Ovary (tissue), 9 donors: Measurements from ENCODE around the gene RGS13. TPM values are rescaled to one million over a fixed set of nuclear protein-coding genes. Genes with fewer than 3 reads are reported as not detected.

ENCODE experiments used
- DNase-seq, 5 donors: peaks; one replicate each; pipeline ENCODE4 v3.0.0-alpha.2; 2019 to 2020
- H3K27ac ChIP-seq, 2 donors: fragments of 200-600 bp; one replicate each; pipeline versions ENCODE4 v1.5.1 to v1.8.0; 2019 to 2022
- H3K27me3 ChIP-seq: fragments of 200-600 bp; one replicate; pipeline ENCODE4 v1.8.0; 2022
- H3K36me3 ChIP-seq: fragments of 200-600 bp; sonication (generic); one replicate; pipeline ENCODE4 v1.5.1; 2019
- H3K4me1 ChIP-seq: one replicate; pipeline ENCODE4 v1.8.1; 2013; ENCODE audit warnings: mild to moderate bottlenecking, moderate library complexity; ENCODE audit not compliant: insufficient read depth
- H3K4me3 ChIP-seq: fragments of 200-600 bp; sonication (generic); one replicate; pipeline ENCODE4 v1.5.1; 2017
- H3K9me3 ChIP-seq, 2 donors: fragments of 200-600 bp in 1 of 2; sonication (generic) in 1 of 2; one replicate each; pipeline versions ENCODE4 v1.5.1 to v1.8.1; 2013 to 2019; ENCODE audit warnings: mild to moderate bottlenecking in 1 of 2, moderate library complexity in 1 of 2
- EP300 ChIP-seq: sonication (generic); formaldehyde crosslinking; IDR thresholded peaks from one replicate; pipeline ENCODE4 v1.6.1; 2017; ENCODE audit warnings: antibody characterized with exemption
- POLR2A ChIP-seq: fragments of 450-650 bp; IDR thresholded peaks from one replicate; pipeline ENCODE4 v1.6.1; 2017; ENCODE audit warnings: antibody characterized with exemption, mild to moderate bottlenecking, moderate library complexity
- WGBS, 3 donors: extraction: QIAGEN DNeasy Blood & Tissue Kit in 1 of 3; methylation state at CpG; one replicate each; pipeline versions ENCODE4 v1.1.5 to v1.1.7; 2013 to 2017; 5-methylcytosine and 5-hydroxymethylcytosine counted together
- intact Hi-C, 4 donors: fragments of 100-400 bp; cut with DNase I; formaldehyde crosslinking; loops; one replicate each; pipeline versions ENCODE4 v1.11.0 to v1.15.1; 2022 to 2023
- polyA plus RNA-seq, 2 donors: library from polyadenylated mRNA; stranded (reverse); fragments of 200-250 nt in 1 of 2; fragments of 350-450 nt in 1 of 2; fragmentation: Illumina TruSeq in 1 of 2; extraction: RNeasy Lipid Tissue Mini Kit (QIAGEN cat#74804) in 1 of 2; gene quantifications; one replicate each; pipeline ENCODE4 v1.2.3, GENCODE V29; 2013 to 2014
- total RNA-seq, 7 donors: library from RNA; depleted of rRNA in 2 of 7; stranded (reverse); fragments of >200 nt in 2 of 7; fragmentation: NEBNext Ultra II Directional in 3 of 7; extraction: Animal tissue kit (Norgen Biotek cat#: 25700) in 3 of 7; gene quantifications; one replicate each; pipeline versions ENCODE4 v1.1.0 to v1.2.4, GENCODE V29; 2016 to 2023
- TF ChIP-seq, protein P1 (sequence below), 3 donors: fragments of 450-650 bp in 2 of 3; fragments of 200-600 bp in 1 of 3; IDR thresholded peaks; one replicate each; pipeline versions ENCODE4 v1.5.1 to v1.8.0; 2016 to 2022; ENCODE audit warnings: antibody characterized with exemption in 3 of 3, mild to moderate bottlenecking in 1 of 3
- donor health status: DM: no; HTN: no; CAD: no; lungs with moderate emphysema.
- donor health status: DM: no; HTN: no; CAD: no.
- donor health status: Bipolar disorder and iron deficiency.
- donor health status: DM: yes; HTN: yes; CAD: no.
- donor health status: DM: no; HTN: no; CAD: no.
- donor health status: DM: yes; HTN: yes; CAD: no.

Gene RGS13
- total and polyA plus RNA-seq, 9 donors = 0.12 to 0.78 (median 0.23) TPM; not detected in 5

DNA sequence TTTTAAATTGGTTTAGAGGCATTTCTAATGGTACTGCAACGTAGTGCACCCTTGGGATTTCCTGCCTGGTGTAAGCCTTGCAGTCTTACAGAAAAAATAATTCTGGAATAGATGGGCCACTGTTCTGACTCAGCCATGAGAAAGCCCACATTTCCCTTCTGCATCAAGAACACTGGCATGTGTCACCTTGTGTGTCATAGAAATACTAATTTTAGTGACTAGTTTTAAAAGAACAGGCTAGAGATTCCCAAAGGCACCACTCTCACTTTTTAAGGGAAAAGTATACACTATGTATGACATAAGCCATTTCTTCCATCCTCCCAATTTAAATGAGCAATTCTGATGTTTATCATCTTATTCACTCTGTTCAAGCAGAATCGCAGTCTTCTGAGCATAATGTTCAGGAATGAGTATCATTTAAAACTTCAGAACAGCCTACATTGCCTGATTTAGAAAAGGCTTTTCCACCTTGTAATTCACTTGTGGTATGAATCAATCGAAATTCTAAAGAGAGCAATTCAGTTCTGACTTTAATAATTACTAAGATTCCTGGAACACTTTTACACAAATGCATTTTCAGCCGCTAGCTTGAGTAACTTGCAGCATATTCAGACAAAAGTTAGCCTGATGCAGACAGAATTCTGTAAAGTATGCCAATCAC lies 18.8 kb downstream of the RGS13 start:
- no peak for DNase-seq

DNA sequence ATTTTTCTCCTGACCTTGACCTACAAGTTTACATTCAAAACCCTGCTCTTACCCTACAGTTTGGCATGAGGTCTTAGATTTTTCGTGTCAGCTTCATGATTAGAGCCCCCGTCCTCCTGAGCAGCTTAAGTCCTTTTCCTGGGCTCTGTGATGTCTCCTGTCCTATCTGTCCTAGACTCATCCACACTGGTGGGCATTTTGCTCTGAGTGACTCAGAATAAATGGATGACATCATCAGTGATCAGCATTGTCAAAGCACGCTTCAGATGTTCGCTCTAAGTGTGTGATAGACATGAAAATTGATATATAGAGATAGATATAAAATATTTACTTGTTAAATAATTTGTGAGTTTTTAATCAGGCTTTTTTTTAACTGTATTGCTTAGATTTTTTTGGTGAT lies 21.8 kb downstream of the RGS13 start:
- 78 to 86% (median 80%) methylated on average over 4 of the region's 4 CpGs for WGBS, 3 donors
- TF ChIP-seq EP300 (no peak), POLR2A (no peak)
- no peak for DNase-seq
- H3K4me3 ChIP-seq = no peak overlapping the region
- intact Hi-C loops = no loop called here
- no peaks in the 10 kb centered on the region for H3K36me3 ChIP-seq
- no peaks in the 10 kb centered on the region for H3K4me1 ChIP-seq
- H3K27me3 ChIP-seq = peaks cover 2% of the 10 kb centered on the region
- no peaks in the 10 kb centered on the region for H3K9me3 ChIP-seq
- H3K27ac ChIP-seq = no peak overlapping the region

More for the DNA sequence above, 18.8 kb downstream of the RGS13 start:
- H3K4me1 ChIP-seq = no peaks in the 10 kb centered on the region
- H3K4me3 ChIP-seq = no peak overlapping the region
- no peaks in the 10 kb centered on the region for H3K36me3 ChIP-seq
- no peaks in the 10 kb centered on the region for H3K9me3 ChIP-seq
- H3K27ac ChIP-seq = no peak overlapping the region
- no peaks in the 10 kb centered on the region for H3K27me3 ChIP-seq
- TF ChIP-seq POLR2A (no peak), EP300 (no peak)
- TF ChIP-seq, protein P1, sequence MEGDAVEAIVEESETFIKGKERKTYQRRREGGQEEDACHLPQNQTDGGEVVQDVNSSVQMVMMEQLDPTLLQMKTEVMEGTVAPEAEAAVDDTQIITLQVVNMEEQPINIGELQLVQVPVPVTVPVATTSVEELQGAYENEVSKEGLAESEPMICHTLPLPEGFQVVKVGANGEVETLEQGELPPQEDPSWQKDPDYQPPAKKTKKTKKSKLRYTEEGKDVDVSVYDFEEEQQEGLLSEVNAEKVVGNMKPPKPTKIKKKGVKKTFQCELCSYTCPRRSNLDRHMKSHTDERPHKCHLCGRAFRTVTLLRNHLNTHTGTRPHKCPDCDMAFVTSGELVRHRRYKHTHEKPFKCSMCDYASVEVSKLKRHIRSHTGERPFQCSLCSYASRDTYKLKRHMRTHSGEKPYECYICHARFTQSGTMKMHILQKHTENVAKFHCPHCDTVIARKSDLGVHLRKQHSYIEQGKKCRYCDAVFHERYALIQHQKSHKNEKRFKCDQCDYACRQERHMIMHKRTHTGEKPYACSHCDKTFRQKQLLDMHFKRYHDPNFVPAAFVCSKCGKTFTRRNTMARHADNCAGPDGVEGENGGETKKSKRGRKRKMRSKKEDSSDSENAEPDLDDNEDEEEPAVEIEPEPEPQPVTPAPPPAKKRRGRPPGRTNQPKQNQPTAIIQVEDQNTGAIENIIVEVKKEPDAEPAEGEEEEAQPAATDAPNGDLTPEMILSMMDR (IDR thresholded peaks at IDR 0.05) = no peak
- intact Hi-C loops = no loop called here
- 79 to 85% (median 83%) methylated on average over 4 of the region's 4 CpGs for WGBS, 3 donors

DNA sequence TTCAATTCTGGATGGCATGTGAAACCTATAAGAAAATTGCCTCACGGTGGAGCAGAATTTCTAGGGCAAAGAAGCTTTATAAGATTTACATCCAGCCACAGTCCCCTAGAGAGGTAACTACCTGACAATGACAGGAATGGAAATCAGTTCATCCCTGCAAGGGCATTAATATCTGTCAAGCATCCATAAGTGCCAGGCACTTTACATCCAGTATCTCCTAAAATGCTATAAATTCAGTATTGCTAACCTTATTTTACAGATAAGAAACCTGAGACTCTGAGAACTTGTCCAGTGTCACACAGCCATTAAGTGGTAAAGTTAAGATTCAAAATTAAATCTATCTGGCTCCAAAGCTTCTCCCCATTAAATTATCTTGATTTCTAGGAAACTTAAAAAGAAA lies 22.3 kb downstream of the RGS13 start:
- H3K36me3 ChIP-seq = no peaks in the 10 kb centered on the region
- TF ChIP-seq POLR2A (no peak), EP300 (no peak)
- TF ChIP-seq, protein P1 (IDR thresholded peaks at IDR 0.05) = no peak
- 91 to 98% (median 96%) methylated on average over 1 of the region's 1 CpG for WGBS, 3 donors
- no peak for DNase-seq
- intact Hi-C loops = no loop called here
- no peak overlapping the region for H3K4me3 ChIP-seq
- no peaks in the 10 kb centered on the region for H3K4me1 ChIP-seq
- H3K27ac ChIP-seq = no peak overlapping the region
- peaks cover 2% of the 10 kb centered on the region for H3K27me3 ChIP-seq
- no peaks in the 10 kb centered on the region for H3K9me3 ChIP-seq

DNA sequence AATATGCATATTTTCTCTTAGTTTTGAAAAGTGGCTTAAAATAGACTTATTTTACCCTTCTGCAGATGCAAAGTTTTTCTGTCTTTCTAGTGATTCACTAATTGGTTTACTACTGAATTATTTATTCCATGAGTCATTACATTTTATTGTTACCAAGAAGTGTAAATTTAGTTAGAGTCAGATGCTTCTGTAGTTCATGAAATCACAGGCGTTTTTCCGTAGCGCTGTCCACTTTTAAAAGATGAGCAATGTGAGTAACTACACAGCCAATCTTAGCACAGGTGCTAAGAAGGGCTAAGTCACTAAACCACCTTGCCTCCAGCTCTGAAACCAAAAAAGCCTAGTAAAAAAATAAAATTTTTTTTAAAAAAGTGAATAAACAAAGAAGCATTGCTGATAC lies 24.7 kb downstream of the RGS13 start:
- DNase-seq = no peak
- WGBS, 3 donors = 33 to 41% (median 37%) methylated on average over 3 of the region's 3 CpGs
- TF ChIP-seq EP300 = no peak
- no peak for TF ChIP-seq POLR2A
- TF ChIP-seq, protein P1 (IDR thresholded peaks at IDR 0.05) = no peak
- Histone ChIP-seq H3K4me1 (no peaks in the 10 kb centered on the region), H3K4me3 (no peak overlapping the region), H3K27ac (no peak overlapping the region), H3K9me3 (no peaks in the 10 kb centered on the region), H3K36me3 (no peaks in the 10 kb centered on the region), H3K27me3 (peaks cover 2% of the 10 kb centered on the region)
- intact Hi-C loops = no loop called here

DNA sequence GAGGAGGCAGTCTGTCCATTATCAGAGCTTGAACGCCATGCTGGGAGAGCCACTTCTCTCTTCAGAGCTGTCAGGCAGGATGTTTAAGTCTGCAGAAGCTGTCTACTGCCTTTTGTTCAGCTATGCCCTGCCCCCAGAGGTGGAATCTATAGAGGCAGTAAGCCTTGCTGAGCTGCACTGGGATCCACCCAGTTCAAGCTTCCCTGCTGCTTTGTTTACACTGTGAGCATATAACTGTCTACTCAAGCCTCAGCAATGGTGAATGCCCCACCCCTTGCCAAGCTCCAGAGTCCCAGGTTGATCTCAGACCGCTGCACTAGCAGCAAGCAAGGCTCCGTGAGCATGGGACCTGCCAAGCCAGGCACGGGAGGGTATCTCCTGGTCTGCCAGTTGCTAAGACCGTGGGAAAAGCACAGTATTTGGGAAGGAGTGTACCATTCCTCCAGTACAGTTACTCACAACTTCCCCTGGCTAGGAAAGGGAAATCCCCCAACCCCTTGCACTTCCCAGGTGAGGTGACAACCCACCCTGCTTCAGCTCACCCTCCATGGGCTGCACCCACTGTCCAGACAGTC lies 32.5 kb downstream of the RGS13 start:
- 76 to 88% (median 84%) methylated on average over 5 of the region's 5 CpGs for WGBS, 3 donors
- DNase-seq = no peak
- no peak for TF ChIP-seq EP300
- TF ChIP-seq, protein P1 (IDR thresholded peaks at IDR 0.05) = no peak
- TF ChIP-seq POLR2A = no peak

More for the DNA sequence above, 32.5 kb downstream of the RGS13 start:
- Histone ChIP-seq H3K27me3 (no peaks in the 10 kb centered on the region), H3K4me3 (no peak overlapping the region), H3K4me1 (no peaks in the 10 kb centered on the region), H3K36me3 (no peaks in the 10 kb centered on the region), H3K27ac (no peak overlapping the region), H3K9me3 (no peaks in the 10 kb centered on the region)
- intact Hi-C loops = no loop called here
